Hematopoietic multipotent progenitor cell (in vitro differentiated cells): ENCODE measurements around the gene CAMK2N1. TPM values are rescaled to one million over a fixed set of nuclear protein-coding genes. Genes with fewer than 3 reads are reported as not detected.

ENCODE experiments used
- DNase-seq, 3 donors: peaks; one replicate each; pipeline ENCODE4 v3.0.0-alpha.2; 2011 to 2015; ENCODE audit warnings: low read depth in 2 of 3, low spot score in 2 of 3
- total RNA-seq: library from RNA; depleted of rRNA; stranded (reverse); fragments of >200 nt; gene quantifications from one replicate; pipeline ENCODE4 v1.2.3, GENCODE V29; 2012

The CAMK2N1 gene
- total RNA-seq, 1 donor: not detected

- no peak for DNase-seq
These were observed 5.6 kb downstream of the CAMK2N1 start for GRCh38 chr1:20480243-20480944.

DNA sequence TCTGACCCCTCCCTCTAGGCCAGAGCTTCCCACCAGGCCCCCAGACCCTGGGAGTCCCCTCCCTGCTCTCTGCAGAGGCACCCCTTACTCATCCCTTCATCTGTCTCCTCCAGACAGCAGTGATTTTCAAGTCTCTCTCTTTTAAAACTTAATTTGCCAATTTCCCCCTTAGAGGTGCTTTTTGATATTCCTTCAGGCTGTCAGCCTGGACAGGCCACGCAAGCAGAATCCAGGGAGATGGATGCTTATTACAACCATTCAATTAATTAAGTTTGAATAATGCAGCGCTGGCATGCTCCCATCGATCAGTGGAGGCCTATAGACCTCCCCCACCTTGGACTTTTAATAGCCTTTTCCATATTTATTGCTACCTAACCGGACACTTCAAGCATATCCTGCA lies 6.2 kb downstream of the CAMK2N1 start:
- no peak for DNase-seq

- no peak for DNase-seq
These were observed 7.9 kb downstream of the CAMK2N1 start for GRCh38 chr1:20478057-20478635.

- DNase-seq: no peak
These were observed 8.5 kb downstream of the CAMK2N1 start for GRCh38 chr1:20477348-20478056.

DNA sequence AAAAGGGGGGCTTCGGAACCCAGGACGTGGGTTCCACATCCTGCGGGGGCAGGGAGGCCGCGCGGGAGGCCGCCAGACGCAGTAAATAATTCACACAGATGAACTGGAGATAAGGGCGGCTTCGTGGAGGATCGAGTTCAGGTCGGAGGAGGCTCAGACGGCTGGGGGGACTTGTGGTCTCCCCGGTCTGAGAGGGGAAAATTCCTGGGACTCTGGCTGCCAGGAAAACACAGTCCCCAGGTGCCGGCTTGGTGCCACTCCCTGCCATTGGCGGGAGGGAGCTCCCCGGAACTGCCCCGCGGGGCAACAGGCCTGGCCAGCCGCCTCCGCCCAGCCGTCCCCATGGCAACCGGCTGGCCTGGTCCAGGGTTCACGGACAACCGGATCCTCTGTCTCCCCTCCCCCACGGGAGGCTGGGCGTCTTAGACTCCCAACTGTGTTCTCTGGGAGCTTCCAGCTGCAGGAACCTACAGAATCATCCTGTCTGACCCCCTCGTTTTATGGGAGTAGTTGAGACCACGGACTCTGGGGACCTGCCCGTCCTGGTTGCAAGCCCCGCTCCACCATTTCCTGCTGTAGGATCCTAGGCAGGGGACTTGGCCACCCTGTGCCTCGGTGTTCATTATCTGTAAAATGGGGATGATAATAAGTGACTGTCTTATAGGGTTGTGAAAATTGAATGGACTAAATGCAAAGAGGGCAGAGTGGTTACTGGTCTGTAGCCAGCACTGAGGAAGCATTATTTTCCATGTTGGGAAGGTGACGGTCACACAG lies 9.6 kb downstream of the CAMK2N1 start:
- no peak for DNase-seq

DNA sequence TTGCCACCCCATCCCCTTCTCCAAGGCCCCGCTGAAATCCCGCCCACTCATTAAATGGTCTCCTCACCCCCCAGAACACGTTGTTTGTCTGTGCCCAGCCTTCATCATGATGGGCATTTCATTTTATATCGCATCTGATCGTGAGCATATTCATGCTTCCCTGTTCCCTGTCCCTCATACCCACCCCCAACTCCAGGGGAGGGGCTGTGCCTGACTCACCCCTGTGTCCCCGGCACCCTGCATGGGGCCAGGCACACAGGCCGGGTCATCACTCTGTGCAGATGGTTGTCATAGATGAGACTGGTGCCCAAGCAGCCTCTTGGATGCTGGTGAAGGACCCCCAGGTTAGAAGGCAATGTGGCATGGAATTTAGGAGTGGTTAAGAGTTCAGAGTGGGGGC lies 11.0 kb downstream of the CAMK2N1 start:
- no peak for DNase-seq

DNA sequence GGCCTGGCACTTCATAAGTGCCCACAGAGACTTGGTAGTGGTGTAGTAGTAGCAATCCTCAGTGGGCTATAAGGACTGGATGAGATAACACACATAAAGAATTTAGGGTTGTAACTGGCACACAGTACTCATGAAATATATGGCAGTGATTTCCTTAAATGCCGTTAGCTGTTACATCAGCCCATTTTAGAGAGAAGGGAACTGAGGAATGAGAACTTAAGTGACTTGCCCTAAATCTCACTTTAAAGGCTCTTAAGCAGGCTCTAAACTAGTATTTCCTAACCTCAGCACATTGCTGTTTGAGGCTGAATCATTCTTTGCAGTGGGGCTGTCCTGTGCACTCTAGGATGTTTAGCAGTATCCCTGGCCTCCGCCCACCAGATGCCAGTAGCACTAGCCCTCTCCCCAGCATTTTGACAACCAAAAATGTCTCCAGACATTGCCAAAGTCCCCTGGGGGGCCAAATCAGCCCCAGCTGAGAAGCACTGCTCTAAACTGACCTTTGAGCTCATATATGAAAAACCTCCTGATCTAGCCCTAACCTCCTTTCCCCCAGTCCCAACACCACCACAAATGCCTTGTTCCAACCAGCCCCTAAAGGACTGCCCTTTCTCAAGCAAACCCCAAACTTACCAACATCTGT lies 11.6 kb downstream of the CAMK2N1 start:
- DNase-seq: no peak

- DNase-seq: no peak
These were observed 12.1 kb downstream of the CAMK2N1 start for GRCh38 chr1:20473894-20474293.

DNA sequence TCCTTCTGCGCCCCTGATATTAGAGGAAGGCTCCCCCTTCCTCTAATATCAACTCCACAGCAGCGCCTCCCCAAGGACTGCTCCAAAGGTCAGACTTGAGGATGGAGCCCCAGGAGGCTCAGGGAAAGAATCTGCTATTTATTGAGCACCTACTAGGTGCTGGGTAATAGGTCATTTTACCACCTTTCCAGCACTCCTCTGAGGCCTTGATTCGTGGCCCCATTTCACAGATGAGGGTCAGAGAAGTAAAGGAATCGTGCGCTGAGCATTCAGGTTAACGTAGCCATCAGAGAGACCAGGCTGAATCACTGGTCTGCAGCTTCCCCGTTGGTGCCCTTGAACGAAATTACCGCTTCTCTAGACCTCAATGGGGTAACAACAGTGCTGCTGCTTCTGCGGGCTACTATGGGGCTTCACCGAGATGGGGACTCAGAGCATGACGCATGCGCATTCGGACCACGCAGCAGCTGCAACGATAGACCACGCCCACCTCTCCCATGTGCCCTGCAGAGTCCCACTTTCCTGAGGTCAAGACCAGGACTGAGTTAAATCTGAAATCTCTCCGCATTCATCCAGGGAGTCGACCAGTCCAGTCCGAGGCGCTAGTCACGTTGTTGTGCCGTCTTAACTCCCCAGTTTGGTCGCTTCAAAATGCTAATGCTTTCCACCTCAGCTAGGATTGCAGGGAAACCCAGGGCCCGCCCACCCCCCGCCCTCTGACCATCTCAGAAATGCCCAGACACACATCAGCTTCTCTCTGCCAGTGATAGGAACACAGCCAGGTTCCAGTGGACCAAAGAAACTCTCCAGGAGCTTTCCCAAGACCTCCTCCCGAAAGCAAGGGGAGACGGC lies 12.9 kb downstream of the CAMK2N1 start:
- DNase-seq: peak in 1 of 3 donors; percentile 44

DNA sequence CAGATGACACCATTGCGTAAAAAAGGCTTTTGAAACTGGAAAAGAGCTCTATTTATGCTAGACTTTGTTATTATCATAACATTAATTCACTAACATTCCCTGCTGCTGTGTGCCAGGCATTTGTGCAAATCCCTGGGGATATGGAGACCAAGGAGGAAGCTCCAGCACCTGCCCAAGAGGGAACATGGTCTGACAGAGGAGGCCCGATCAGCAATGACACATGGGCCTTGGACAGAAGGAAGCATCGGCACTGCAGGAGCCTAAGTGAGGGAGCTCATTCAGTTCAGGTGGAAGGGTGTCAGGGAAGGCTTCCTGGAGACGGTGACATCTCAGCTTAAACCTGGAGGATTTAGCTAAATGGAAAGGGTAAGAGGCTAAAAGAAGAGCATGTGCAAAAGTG lies 13.9 kb downstream of the CAMK2N1 start:
- DNase-seq: no peak

DNA sequence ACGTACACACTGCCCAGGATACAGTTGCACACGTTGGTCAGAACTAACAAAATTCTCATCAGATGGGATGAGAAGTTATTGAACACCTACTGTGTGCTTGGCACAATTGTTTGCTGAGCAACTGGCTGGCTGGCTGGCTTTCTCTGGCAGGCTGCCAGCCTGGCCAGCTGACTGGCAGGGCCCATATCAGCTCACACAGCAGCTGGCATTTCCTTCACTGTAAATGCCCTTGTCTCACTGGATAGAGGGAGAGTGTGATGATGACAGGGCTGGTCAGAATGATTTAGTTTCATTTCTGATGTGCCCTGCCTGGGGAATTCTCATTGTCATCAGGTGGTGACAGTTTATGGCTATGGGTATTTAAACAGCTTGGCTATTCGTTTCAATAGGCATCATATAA lies 15.8 kb downstream of the CAMK2N1 start:
- DNase-seq: peak in 1 of 3 donors; percentile 36

DNA sequence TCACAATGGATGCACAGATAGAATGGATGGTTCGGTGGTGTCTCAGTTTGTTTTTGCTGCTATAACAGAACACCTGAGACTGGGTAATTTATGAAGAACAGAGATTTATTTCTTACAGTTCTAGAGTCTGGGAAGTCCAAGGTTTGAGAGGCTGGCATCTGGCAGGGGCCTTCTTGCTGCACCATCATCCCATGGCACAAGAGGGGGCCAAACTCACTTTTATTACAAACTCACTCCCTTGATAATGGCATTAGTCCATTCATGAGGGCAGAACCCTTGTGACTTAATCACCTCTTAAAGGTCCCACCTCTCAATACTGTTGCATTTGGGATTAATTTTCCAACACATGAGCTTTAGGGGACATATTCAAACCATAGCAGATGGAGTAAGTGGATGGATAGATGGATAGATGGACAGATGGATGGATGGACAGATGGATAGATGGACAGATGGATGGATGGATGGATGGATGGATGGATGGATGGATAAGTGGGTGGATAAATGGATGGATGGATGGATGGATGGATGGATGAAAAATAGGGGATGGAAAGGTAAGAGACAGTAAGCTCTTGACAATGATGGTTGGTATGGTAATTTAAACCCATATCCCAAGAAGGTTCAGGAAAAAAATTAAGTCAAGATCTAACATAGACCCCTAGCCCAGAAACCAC lies 16.5 kb downstream of the CAMK2N1 start:
- no peak for DNase-seq

GRCh38 chr1:20466273-20466672 lies 19.7 kb downstream of the CAMK2N1 start:
- DNase-seq: no peak

- no peak for DNase-seq
These were observed 20.8 kb downstream of the CAMK2N1 start for GRCh38 chr1:20465187-20465586.

- DNase-seq: no peak
These were observed 22.5 kb downstream of the CAMK2N1 start for GRCh38 chr1:20463502-20463901.

GRCh38 chr1:20462397-20462796 lies 23.6 kb downstream of the CAMK2N1 start:
- no peak for DNase-seq

- no peak for DNase-seq
These were observed 27.3 kb downstream of the CAMK2N1 start for GRCh38 chr1:20458717-20459116.

- no peak for DNase-seq
These were observed 32.0 kb downstream of the CAMK2N1 start for GRCh38 chr1:20454004-20454403.

GRCh38 chr1:20449735-20450311 lies 36.2 kb downstream of the CAMK2N1 start:
- no peak for DNase-seq
